Keratinocyte (primary cell): ENCODE data around the gene HEYL. TPM values are rescaled to one million over a fixed set of nuclear protein-coding genes. Genes with fewer than 3 reads are reported as not detected.

Experiments used
- DNase-seq: peaks from one replicate; pipeline ENCODE4 v3.0.0-alpha.2; 2011; ENCODE audit warnings: low read depth, missing footprints, low spot score
- FAIRE-seq: peaks from 2 replicates; lab custom pipeline; 2011; peaks lifted over from hg19 to GRCh38; lab: Jason Lieb, UNC
- H2AFZ ChIP-seq: 2 replicates; pipeline ENCODE4 v1.6.0; 2012; ENCODE audit warnings: low read length, control low read depth, inconsistent platforms; ENCODE audit not compliant: control insufficient read depth
- H3K27ac ChIP-seq: 2 replicates; pipeline ENCODE4 v1.5.1; 2011; ENCODE audit warnings: low read length; ENCODE audit not compliant: control insufficient read depth, insufficient read depth
- H3K27me3 ChIP-seq: 3 replicates; pipeline ENCODE4 v1.6.0; 2011; ENCODE audit warnings: low read length; ENCODE audit not compliant: control insufficient read depth, insufficient read depth; ENCODE audit errors: extremely low read depth
- H3K36me3 ChIP-seq, 2 experiments: 2 replicates in 1 of 2; 3 replicates in 1 of 2; pipeline ENCODE4 v1.5.1; 2011; ENCODE audit warnings: low read length in 2 of 2, mild to moderate bottlenecking in 1 of 2; ENCODE audit not compliant: control insufficient read depth in 2 of 2, insufficient read depth in 2 of 2; ENCODE audit errors: extremely low read depth in 1 of 2
- H3K4me1 ChIP-seq: 3 replicates; pipeline ENCODE4 v1.5.1; 2011; ENCODE audit warnings: low read length; ENCODE audit not compliant: control insufficient read depth, insufficient read depth; ENCODE audit errors: extremely low read depth
- H3K4me2 ChIP-seq: 3 replicates; pipeline ENCODE4 v1.6.0; 2011; ENCODE audit warnings: low read depth, low read length; ENCODE audit not compliant: control insufficient read depth, insufficient read depth; ENCODE audit errors: extremely low read depth
- H3K4me3 ChIP-seq, 3 experiments: fragments of 200-600 bp in 1 of 3; sonication (generic) in 1 of 3; 2 replicates in 2 of 3; 3 replicates in 1 of 3; pipeline ENCODE4 v1.5.1; 2011 to 2016; ENCODE audit warnings: low read length in 3 of 3, mild to moderate bottlenecking in 3 of 3, control low read depth in 2 of 3, inconsistent platforms in 1 of 3, low read depth in 1 of 3, mixed read lengths in 1 of 3, mixed run types in 1 of 3, moderate library complexity in 1 of 3; ENCODE audit not compliant: control insufficient read depth in 2 of 3, insufficient read depth in 2 of 3; ENCODE audit errors: extremely low read depth in 1 of 3
- H3K79me2 ChIP-seq: 2 replicates; pipeline ENCODE4 v1.6.0; 2012; ENCODE audit warnings: low read length; ENCODE audit not compliant: control insufficient read depth, insufficient read depth
- H3K9ac ChIP-seq: 3 replicates; pipeline ENCODE4 v1.6.0; 2011; ENCODE audit warnings: low read length; ENCODE audit not compliant: control insufficient read depth, insufficient read depth; ENCODE audit errors: extremely low read depth
- H3K9me1 ChIP-seq: 3 replicates; pipeline ENCODE4 v1.6.0; 2011; ENCODE audit warnings: low read length; ENCODE audit not compliant: control insufficient read depth, insufficient read depth; ENCODE audit errors: extremely low read depth
- H3K9me3 ChIP-seq: 2 replicates; pipeline ENCODE4 v1.5.1; 2012; ENCODE audit warnings: low read depth, low read length; ENCODE audit not compliant: control insufficient read depth
- H4K20me1 ChIP-seq: 3 replicates; pipeline ENCODE4 v1.6.0; 2011; ENCODE audit warnings: low read length; ENCODE audit not compliant: control insufficient read depth, insufficient read depth; ENCODE audit errors: extremely low read depth
- EZH2 ChIP-seq: IDR thresholded peaks from one replicate; pipeline ENCODE4 v1.6.1; 2012; ENCODE audit warnings: inconsistent platforms, mild to moderate bottlenecking, low read length, moderate library complexity
- dilution Hi-C: fragments of 300-500 bp; cut with MboI; formaldehyde crosslinking; loops from one replicate; pipeline ENCODE4 v1.7.0; 2020; ENCODE audit warnings: low sequenced_read_pairs; ENCODE audit not compliant: extremely low pct_ligation_motif_present
- polyA plus RNA-seq, 5 experiments: library from polyadenylated mRNA; depleted of rRNA in 3 of 5; stranded (reverse) in 3 of 5; stranded (forward) in 1 of 5; unstranded in 1 of 5; fragments of >200 nt; gene quantifications; 1 replicate in 1 of 5; 2 replicates in 3 of 5; 3 replicates in 1 of 5; pipeline versions ENCODE4 v1.2.1 to v1.2.3, GENCODE V29; 2011 to 2012; ENCODE audit warnings: missing spikeins in 2 of 5, low read depth in 1 of 5, low replicate concordance in 1 of 5
- TF ChIP-seq, protein P1 (sequence below), 3 experiments: IDR thresholded peaks in 1 of 3; conservative IDR thresholded peaks in 1 of 3; optimal IDR thresholded peaks in 1 of 3; 2 replicates in 2 of 3; 3 replicates in 1 of 3; pipeline versions ENCODE3 to v1.5.1; 2011; ENCODE audit warnings: low read length in 3 of 3, mild to moderate bottlenecking in 3 of 3, moderate library complexity in 2 of 3, control low read depth in 1 of 3, inconsistent platforms in 1 of 3; ENCODE audit not compliant: insufficient read depth in 2 of 3; ENCODE audit errors: extremely low read depth in 1 of 3

HEYL gene
- polyA plus RNA-seq, 1 donor (not counting 4 experiments of a cell fraction or from before 2014, with no cell fraction given), result not detected

GRCh38 chr1:39625462-39626273, 13.8 kb downstream of the HEYL start:
- DNase-seq, result no peak
- H3K27ac ChIP-seq, result no peak overlapping the region

DNA sequence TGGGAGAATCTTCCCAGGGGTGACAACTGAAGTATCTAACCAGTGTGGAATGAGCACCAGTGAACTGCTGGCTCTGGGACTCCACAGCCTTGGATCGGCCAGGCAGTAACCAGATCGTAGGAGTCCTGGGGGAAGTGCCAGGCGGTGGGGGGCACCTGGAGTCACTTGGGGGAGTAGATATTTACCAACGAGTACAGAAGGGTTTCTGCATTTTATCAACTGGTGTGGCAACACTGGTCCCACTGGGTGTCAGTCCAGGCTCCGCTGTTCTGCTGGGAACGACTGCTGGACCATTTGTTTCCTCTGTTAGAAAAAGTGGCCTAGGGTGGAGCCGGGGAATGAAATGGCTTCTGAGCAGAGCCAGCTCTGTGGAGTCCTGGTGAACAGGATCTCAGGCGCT, 14.4 kb downstream of the HEYL start:
- dilution Hi-C loops, result no loop called here
- Histone ChIP-seq H3K4me1 (no peaks in the 10 kb centered on the region), H2AFZ (no peak overlapping the region), H3K4me2 (no peak overlapping the region), H4K20me1 (no peaks in the 10 kb centered on the region), H3K79me2 (no peaks in the 10 kb centered on the region), H3K9me1 (no peaks in the 10 kb centered on the region), H3K36me3 (no peaks in the 10 kb centered on the region), H3K9ac (no peak overlapping the region), H3K27ac (no peak overlapping the region), H3K4me3 (no peak overlapping the region), H3K27me3 (peaks cover 31% of the 10 kb centered on the region), H3K9me3 (no peaks in the 10 kb centered on the region)
- FAIRE-seq (no peak), DNase-seq (no peak)
- TF ChIP-seq, protein P1, sequence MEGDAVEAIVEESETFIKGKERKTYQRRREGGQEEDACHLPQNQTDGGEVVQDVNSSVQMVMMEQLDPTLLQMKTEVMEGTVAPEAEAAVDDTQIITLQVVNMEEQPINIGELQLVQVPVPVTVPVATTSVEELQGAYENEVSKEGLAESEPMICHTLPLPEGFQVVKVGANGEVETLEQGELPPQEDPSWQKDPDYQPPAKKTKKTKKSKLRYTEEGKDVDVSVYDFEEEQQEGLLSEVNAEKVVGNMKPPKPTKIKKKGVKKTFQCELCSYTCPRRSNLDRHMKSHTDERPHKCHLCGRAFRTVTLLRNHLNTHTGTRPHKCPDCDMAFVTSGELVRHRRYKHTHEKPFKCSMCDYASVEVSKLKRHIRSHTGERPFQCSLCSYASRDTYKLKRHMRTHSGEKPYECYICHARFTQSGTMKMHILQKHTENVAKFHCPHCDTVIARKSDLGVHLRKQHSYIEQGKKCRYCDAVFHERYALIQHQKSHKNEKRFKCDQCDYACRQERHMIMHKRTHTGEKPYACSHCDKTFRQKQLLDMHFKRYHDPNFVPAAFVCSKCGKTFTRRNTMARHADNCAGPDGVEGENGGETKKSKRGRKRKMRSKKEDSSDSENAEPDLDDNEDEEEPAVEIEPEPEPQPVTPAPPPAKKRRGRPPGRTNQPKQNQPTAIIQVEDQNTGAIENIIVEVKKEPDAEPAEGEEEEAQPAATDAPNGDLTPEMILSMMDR (optimal IDR thresholded peaks at IDR 0.05 in 1 of 3, IDR thresholded peaks at IDR 0.05 in 1 of 3, conservative IDR thresholded peaks at IDR 0.05 in 1 of 3; ENCODE audit: extremely low read depth in 1 of 3, insufficient read depth in 2 of 3, low read length in 3 of 3), result no peak
- no peak for TF ChIP-seq EZH2

More at GRCh38 chr1:39625462-39626273, 13.8 kb downstream of the HEYL start:
- TF ChIP-seq, protein P1 (optimal IDR thresholded peaks at IDR 0.05 in 1 of 3, IDR thresholded peaks at IDR 0.05 in 1 of 3, conservative IDR thresholded peaks at IDR 0.05 in 1 of 3; ENCODE audit: extremely low read depth in 1 of 3, insufficient read depth in 2 of 3, low read length in 3 of 3), result no peak
- no peak for TF ChIP-seq EZH2
- Histone ChIP-seq H3K9me1 (no peaks in the 10 kb centered on the region), H3K9me3 (no peaks in the 10 kb centered on the region), H3K79me2 (no peaks in the 10 kb centered on the region), H3K36me3 (no peaks in the 10 kb centered on the region), H3K4me2 (no peak overlapping the region), H2AFZ (no peak overlapping the region), H3K4me1 (no peaks in the 10 kb centered on the region), H3K9ac (no peak overlapping the region), H4K20me1 (no peaks in the 10 kb centered on the region), H3K4me3 (no peak overlapping the region), H3K27me3 (peaks cover 36% of the 10 kb centered on the region)
- dilution Hi-C loops, result no loop called here
- FAIRE-seq, result no peak
